Measurements from ENCODE around the gene ARNT2. TPM values are rescaled to one million over a fixed set of nuclear protein-coding genes. Genes with fewer than 3 reads are reported as not detected.

ARNT2 gene
- polyA plus RNA-seq, 3 donors, result 58.3 to 63.3 (median 59.3) TPM

DNA sequence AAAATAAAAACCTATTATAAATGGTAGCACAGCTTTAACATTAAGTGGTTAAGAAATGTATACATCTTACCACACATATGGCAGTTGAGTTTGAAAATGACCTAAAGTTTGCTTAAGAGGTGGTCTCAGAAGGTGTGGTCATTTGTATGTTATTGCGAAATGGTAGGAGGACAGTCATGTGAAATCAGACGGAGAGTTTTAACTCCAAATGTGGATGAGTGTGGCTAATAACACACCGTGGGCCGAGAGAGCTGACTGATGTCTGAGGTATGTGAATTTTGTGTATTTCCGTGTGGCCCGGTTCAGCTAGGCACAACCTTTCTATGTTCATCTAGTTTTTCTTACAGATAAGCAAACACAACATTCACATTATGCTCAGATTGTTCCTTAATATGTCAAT lies 71.9 kb downstream of the ARNT2 start:
- no peak for DNase-seq (ENCODE audit: extremely low read depth in 1 of 11, low read depth in 9 of 11, low spot score in 4 of 11)

DNA sequence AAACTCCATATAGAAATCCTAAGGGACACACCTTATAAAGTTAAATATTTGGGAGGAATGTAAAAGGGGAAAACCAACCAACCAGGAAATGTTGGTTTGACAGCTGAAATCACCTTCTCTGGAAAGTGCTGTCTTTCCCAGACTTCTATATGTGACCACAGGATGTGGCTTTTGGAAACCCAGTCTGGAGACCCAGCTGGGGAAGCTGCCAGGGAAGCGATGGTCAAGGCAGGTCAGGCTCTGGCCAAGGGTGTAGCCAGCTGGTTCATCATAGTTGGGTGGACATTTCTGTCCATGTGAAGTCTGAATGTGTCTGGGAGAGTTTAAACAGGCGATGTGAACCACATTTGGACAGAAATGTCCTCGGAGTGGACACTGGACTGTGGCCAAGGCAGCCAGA lies 73.9 kb downstream of the ARNT2 start:
- no peak for DNase-seq (ENCODE audit: extremely low read depth in 1 of 11, low read depth in 9 of 11, low spot score in 4 of 11)

DNA sequence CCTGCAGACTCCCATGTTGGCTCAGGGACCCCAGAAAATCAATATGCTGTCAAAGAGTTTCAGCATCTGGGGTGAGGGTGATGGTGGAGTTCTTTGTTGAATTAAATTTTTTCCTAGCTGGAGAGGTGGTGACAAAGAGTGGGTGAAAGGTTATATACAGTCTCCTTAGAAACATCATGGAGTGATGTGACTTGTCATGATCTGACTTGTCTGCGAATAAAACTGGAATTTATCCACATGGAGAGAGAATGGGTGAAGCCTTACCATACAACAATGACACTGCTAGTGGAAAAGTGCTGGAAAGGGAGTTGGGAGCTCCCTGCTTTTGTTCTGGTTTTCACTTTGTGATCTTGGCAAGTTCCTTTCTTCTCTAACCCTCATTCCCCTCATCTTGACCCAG lies 75.0 kb downstream of the ARNT2 start:
- DNase-seq (ENCODE audit: extremely low read depth in 1 of 11, low read depth in 9 of 11, low spot score in 4 of 11), result no peak

DNA sequence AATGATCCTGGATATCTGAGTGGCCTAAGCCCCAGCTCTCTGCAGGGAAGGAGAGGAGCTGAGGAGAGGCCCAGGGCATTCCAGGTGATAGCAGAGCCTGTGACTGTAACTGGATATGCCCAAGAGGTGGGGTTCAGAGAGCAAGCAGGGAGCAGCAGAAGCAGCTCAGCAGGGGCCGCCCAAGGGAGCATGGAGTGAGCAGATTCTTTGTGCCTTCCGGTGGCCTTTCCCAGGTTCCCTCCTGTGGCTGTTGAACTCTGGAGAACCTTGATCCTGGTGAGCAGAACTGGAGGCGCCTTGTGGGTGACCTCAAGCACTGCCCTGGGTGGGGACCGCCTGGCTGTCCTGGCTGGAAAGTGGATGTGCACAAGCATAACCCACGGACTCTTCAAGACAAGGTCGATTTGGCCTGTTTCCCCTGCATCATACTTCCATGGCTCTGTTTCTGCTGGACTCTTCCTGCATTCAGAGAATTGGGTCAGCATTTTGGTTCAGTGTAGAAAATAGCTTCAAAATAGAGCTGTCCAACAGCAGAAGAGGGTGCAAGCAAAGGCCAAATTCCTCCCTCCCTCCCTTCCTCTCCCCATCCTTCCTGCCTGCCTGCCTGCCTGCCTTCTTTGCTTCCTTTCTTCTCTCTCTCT lies 76.1 kb downstream of the ARNT2 start:
- DNase-seq (ENCODE audit: extremely low read depth in 1 of 11, low read depth in 9 of 11, low spot score in 4 of 11), result no peak

DNA sequence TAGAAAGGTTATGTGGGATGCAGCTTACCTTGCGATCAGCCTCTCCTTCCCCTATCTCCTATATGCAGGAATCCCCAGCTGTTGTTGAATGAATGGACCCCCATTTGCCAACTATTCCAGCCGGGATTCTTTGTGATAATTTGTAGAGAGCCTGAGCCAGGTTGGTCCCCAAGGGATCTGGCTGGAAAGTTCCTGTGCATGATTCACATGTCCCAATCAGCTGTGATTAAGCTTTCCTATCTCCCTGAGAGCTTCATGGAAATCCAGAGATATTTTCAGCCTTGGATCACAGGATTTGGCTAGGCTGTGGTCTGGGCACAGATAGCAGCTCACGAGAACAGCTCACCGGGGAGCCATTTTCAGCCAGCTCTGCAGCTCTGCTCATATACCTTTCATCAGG lies 76.7 kb downstream of the ARNT2 start:
- no peak for DNase-seq (ENCODE audit: extremely low read depth in 1 of 11, low read depth in 9 of 11, low spot score in 4 of 11)

DNA sequence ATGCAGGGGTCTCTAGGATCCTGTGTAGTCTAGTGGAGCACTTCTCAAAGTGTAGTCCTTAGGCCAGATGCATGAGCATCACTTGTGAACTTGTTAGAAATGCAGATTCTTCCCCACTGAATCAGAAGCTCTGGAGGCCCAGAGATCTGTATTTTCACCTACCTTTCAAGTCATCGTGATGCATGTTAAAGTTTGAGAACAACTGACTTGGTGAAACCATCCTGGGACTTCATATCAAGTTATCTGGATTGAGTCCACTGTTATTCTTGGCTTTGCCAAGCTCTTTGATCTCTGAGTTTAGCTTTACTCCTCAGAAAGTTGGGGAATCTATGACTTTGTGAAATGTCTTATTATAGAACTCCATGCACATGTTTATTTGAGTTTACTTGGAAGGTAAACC lies 78.5 kb downstream of the ARNT2 start:
- DNase-seq (ENCODE audit: extremely low read depth in 1 of 11, low read depth in 9 of 11, low spot score in 4 of 11), result no peak

DNA sequence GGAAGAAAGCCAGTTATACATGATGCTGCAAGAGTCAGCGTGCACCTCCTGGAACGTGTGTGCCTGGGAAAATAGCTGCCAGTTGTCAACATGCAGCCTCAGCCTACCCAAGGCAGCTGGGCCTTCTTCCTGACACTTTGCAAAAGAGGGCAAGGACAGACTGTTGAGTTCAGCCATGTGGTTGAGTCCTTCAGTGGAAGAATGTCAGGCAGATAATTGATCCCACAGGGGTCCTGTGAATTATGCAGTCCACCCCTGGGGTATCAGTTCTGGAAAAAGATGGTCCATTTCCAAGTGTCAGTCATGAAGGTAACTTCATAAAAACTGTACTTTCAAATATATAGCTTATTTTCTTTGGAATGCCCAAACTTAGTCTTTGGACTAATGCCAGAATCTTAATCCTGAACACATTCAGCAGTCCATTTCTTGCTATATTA lies 79.6 kb downstream of the ARNT2 start:
- no peak for DNase-seq (ENCODE audit: extremely low read depth in 1 of 11, low read depth in 9 of 11, low spot score in 4 of 11)

DNA sequence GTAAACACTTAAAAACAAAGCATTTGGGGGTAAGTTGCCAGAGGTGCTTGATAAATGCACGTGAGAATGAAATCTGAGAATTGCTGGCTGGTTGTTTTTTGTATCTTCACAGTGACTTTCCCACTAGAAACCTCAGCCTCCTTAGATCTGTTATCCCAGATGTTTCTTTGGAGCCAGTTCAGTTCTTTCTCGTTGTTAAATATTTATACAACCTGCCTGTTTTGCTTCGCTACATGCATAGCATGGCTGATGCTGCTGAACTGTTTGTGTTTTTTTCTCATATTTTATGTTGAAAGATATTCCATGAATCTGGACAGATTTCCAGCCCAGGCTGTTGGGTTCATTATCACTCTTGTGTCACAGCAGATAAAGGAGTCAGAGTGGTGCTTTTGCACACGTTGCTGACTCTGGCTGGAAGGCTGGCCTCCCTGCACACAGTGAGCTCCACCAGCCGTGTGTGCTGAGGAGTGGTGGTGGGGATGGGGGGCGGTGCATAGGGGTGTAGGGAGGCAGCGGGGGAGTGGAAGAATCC lies 80.2 kb downstream of the ARNT2 start:
- no peak for DNase-seq (ENCODE audit: extremely low read depth in 1 of 11, low read depth in 9 of 11, low spot score in 4 of 11)

DNA sequence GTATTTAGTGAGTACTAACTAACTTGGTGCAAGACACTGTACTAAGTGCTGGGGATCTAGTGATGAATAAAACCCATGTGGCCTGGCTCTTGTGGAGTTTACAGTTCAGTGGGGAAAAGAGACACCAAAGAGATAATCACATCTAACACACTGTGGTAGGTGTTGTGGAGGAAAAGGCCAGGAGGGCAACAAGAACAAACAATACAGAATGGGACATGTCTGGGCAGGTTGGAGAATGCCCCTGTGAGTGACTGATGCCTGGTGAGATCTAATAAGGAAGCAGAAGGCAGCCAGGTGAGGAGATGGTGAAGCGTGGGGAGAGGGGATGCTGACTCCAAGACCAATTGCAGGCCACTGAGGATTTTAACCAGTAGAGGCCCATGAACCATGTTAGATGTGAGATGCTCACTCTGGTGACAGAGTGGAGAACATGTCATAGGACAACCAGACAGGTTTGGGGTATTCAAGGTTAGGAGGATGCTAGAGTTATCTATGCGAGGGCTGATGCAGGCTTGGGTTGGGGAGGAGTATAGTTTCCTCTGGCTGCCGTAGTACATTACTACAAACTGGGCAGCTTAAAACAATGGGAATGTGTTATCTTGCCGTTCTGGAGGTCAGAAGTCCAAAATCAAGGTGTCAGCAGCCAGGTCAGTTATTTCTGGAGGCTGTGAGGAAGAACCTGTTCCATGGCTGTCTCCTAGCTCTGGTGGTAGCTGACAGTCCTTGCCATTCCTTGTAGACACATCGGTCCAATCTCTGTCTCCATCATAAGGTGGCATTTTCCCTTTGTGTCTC lies 81.4 kb downstream of the ARNT2 start:
- no peak for DNase-seq (ENCODE audit: extremely low read depth in 1 of 11, low read depth in 9 of 11, low spot score in 4 of 11)

DNA sequence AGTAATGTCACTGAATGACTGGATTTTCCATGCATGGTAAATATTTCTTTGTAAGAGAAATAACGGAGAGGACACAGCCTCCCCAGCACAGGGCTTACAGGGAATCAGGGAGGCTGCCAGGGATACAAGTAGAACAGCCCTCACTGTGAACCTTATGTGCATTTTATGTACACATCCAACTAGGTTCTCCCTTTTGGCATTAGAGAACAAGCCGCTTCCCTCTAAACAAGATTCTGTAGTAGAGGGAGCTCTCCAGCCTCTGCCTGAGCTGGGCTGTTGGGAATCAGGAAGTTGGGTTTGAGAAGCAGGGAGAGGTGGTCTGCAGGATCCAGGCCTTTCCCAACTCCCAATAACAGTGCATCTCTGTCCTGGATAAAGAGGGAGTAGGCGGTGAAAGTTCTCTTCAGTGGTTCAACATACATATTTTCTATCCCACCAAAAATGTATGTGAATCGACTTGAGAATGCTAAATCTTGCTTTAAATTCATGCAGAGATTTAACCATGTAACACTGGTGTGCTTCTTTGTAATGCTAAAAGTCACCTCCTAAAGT lies 83.7 kb downstream of the ARNT2 start:
- no peak for DNase-seq (ENCODE audit: extremely low read depth in 1 of 11, low read depth in 9 of 11, low spot score in 4 of 11)

DNA sequence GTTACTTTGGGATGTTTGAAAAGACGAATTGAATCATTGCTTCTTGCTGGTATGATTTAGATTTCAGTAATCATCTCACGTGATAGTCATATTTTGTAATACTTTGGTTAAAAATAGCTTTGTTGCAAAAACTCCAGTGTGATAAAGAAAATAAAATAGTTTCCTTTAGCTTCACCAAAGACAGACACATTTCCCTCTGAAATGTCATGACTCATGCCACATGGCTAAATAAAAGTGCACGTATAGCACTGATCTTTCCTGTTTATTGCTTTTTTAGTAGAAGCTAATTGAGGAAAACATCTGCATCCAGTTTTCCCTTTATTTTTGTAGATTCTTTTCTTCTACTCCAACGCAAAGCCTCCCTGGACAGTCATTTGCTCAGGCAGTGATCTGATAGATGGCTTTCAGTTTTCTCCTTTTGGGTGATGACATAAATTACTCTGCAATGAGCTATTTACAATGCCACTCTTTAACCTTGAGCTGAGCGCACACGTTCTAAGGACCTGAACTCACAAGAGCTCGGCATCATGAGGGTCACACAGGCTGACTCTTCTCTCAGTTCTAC lies 84.9 kb downstream of the ARNT2 start:
- DNase-seq (ENCODE audit: extremely low read depth in 1 of 11, low read depth in 9 of 11, low spot score in 4 of 11), result no peak

DNA sequence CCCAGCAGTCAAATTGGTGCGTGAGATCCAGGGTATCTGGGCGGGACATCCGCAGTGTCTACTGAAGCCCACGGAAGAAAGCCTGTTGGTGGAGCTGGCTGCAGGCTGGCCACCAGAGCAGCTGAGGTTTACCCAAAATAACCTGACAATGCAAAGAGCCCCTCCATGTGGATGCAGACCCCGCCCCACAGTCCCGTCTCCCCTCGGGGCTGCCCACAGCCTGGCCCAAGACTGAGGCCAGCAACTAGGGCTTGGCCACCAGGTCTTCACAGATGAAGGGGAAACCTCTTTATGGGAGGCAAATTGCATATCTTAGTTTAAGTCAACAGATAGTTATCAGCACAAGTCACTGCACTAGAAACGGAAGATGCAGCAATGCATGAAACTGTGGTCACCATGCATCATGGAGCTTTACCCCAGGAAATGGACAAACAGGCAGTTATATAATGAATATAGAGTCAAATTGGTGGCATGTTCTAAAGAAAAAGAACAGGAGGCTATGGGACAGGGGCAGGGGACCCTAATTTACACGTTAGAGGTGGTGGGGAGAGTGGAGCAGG lies 86.3 kb downstream of the ARNT2 start:
- no peak for DNase-seq (ENCODE audit: extremely low read depth in 1 of 11, low read depth in 9 of 11, low spot score in 4 of 11)

DNA sequence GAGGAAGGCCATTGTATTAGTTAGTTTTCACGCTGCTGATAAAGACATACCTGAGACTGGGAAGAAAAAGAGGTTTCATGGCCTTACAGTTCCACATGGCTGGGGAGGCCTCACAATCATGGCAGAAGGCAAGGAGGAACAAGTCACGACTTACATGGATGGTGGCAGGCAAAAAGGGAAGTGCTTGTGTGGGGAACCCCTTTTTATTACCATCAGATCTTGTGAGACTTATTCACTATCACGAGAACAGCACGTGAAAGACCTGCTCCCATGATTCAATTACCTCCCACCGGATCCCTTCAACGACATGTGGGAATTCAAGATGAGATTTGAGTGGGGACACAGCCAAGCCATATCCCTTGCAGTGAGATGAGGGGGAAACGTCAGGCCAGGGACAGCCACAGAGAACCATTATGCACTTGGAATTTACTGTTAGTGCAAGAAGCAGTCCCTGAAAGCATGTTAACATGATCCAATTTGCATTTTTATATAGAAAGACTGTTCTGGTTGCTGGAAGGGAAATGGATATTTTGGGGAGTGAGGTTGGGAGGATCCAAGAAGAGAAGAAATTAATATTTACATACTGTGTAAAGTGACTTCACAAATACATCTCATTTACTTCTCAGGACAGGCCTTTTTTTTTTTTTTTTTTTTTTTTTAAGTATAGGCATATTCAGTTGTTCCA lies 87.1 kb downstream of the ARNT2 start:
- DNase-seq (ENCODE audit: extremely low read depth in 1 of 11, low read depth in 9 of 11, low spot score in 4 of 11), result no peak

DNA sequence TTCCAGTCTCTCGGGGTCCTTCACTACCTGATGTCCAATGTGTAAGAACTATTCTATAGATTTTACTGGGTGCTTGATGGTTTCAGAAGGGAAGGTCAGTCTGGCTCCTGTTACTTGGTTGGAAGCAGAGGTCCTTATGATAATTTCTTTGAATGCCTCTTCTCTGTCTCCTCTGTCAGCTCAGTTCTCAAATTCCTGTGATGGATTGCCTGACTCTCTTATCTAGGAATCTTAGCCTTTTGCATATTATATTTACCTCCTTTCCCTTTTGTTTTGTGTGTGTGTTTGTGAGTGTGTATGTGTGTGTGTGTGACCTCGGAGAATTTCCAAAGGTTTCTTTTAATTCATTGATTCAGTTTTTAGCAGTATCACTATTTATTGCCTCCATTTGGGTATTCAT lies 88.2 kb downstream of the ARNT2 start:
- DNase-seq (ENCODE audit: extremely low read depth in 1 of 11, low read depth in 9 of 11, low spot score in 4 of 11), result no peak

DNA sequence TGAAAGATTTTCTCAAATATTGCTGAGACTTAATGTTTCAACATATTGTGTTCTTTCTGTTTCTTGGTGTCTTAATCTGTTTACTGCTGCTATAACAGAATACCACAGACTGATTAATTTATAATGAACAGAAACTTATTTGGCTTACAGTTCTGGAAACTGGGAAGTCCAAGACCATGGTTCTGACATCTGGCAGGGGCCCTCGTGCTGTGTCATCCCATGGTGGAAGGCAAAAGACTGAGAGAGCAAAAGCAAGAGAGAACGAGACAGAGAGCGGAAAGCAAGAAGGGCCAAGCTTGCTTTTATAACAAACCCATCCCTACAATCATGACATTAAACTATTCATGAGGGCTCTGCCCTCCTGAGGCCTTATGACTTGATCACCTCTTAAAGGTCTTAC lies 88.7 kb downstream of the ARNT2 start:
- DNase-seq (ENCODE audit: extremely low read depth in 1 of 11, low read depth in 9 of 11, low spot score in 4 of 11), result no peak

DNA sequence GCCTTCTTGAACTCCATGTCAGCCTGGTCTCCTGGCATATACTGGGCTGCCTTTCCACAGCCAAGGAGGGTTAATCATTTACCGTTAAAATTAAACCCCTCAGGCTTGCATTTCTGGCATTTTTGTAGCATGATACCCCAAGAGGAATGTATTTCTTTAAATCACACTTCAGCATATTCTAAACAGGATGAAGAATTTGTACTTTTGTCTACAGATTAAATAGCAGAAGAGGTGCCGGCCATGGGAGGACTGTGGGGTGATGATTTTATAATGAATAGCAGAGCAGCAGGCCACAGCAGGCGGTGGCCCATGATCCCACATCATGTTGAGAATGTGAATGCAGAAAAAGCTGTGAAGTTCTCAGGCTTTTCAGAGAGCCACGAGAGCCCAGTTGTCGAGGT lies 90.2 kb downstream of the ARNT2 start:
- DNase-seq (ENCODE audit: extremely low read depth in 1 of 11, low read depth in 9 of 11, low spot score in 4 of 11), result peak in 5 of 11 donors; percentile 47 to 72 (median 60)

DNA sequence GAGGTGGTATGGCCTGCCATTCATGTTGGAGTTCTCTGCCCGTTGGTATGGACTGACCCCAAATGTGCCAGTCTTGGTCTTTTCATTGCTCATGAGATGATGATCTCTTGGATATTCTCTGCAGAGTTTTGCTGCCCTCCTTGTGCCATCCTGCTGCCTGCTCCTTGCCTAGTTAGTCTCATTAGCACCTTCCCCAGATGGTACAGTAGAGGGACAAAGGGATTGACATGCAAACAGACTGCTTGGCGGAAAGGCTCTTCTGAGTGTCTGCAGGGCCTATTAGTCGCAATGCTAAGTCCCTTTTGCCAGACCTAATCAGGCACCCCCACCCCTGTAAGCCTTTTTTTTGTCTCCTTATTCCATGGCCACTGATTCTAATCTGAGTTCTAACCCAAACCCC lies 90.6 kb downstream of the ARNT2 start:
- no peak for DNase-seq (ENCODE audit: extremely low read depth in 1 of 11, low read depth in 9 of 11, low spot score in 4 of 11)

DNA sequence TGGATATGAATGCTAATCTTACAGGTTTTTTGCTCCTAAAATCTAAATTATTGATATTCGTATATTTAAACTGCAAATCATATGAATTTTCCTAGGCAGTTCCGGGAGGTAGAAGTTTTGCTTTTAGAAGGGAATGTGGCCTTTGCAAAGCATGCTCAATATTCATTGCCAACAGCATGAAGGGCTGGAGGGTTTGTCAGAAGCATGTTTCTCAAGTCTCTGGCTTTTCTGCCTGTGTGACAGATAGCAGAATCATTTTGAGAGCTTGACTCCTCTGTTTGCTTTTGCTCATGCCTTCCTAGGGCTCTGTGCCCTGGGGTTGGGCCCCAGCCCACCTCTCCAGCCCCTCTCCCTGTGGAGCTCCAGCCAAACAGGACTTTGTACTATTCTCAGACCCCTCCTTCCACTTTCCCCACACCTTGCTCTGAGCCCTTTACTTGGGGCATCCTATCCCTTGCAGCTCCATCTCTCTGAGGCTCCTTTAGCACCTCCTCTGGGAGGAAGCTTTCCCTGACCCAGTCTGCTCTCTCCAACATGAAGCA lies 91.3 kb downstream of the ARNT2 start:
- no peak for DNase-seq (ENCODE audit: extremely low read depth in 1 of 11, low read depth in 9 of 11, low spot score in 4 of 11)

DNA sequence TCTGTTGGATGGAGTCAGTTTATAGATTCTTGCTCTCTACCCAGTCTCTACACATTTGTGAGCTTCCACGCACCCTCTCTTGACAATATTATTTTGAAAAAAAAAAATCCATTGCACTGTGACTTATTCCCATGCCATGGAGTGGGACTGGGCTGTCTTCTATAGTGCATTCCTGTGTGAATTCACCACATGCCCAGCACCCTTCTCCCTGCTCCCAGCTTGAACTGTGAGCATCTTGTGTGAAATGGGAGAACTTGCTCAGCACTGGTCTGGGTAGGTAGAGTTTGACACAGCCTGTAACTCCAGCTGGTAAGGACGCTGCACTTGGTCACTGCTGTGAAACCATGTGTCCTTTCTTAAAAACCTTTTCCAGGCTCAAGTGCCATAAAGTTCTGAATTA lies 91.9 kb downstream of the ARNT2 start:
- no peak for DNase-seq (ENCODE audit: extremely low read depth in 1 of 11, low read depth in 9 of 11, low spot score in 4 of 11)

All from renal cortex interstitium (tissue), 11 donors.